ENCODE data around the gene CTNNBL1. TPM values are rescaled to one million over a fixed set of nuclear protein-coding genes. Genes with fewer than 3 reads are reported as not detected.

CTNNBL1 gene
- total RNA-seq, 1 experiment from 2014 or later = 55.4 TPM

DNA sequence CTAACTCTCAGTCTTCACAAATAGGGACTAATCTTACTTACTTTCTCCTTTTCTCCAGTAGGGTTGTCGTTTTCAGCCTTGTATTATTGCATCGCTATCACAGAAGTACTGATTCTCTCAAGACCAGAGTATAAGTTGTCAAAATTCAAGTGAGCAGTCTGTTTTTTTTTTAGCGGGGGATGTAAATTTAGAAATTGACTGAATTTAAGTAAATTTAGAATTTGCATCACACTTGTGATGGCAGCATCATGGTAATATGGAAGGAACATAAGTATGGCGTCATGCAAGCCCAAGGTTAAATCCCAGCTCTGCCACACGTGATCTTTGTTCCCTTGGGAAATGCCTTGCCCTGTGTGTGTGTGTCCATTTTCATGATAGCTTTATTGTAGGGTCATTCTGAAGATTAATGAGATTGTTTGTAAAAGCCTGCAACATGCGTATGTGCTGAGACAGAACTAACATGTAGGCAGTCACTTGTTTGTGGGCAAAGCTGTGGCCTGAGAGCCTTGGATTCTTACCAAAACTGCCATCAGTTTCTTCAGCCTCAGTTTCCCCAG is 156.3 kb downstream of the CTNNBL1 start (continued):
- TF ChIP-seq REST (IDR thresholded peaks at IDR 0.05; ENCODE audit: low read depth) = no peak
- no peak for TF ChIP-seq SIN3A (IDR thresholded peaks at IDR 0.05; ENCODE audit: low read depth)

GRCh38 chr20:37850724-37851355 is 157.0 kb downstream of the CTNNBL1 start:
- H3K9me2 ChIP-seq (ENCODE audit: insufficient read depth) = no peaks in the 10 kb centered on the region
- H3K9ac ChIP-seq (ENCODE audit: low read length) = no peak overlapping the region
- no peak for ATAC-seq
- H2AFZ ChIP-seq (ENCODE audit: low read depth, low read length, poor library complexity, severe bottlenecking) = no peak overlapping the region
- H3K4me3 ChIP-seq (replicated peaks in 1 of 2; ENCODE audit: low read depth in 1 of 2, low read length in 2 of 2) = no peak overlapping the region
- H3K4me2 ChIP-seq (ENCODE audit: low read length) = no peak overlapping the region
- H3K36me3 ChIP-seq (ENCODE audit: control insufficient read depth in 1 of 2, insufficient read depth in 2 of 2, low read length in 2 of 2) = peaks cover 0 to 4% of the 10 kb centered on the region in 2 experiments; a peak in 1 of 4 replicates
- no TSS peak for BruUV-seq (replicated peaks)
- TF ChIP-seq JUND (IDR thresholded peaks at IDR 0.05) (no peak), POLR2A (IDR thresholded peaks at IDR 0.05; ENCODE audit: borderline replicate concordance, extremely low read depth, insufficient read depth, insufficient read length) (no peak), ELF1 (IDR thresholded peaks at IDR 0.05; ENCODE audit: borderline replicate concordance, low read depth) (no peak), EZH2phosphoT487 (IDR thresholded peaks at IDR 0.05; ENCODE audit: borderline replicate concordance) (no peak), EGR1 (IDR thresholded peaks at IDR 0.05; ENCODE audit: low read depth) (no peak), RAD21 (IDR thresholded peaks at IDR 0.05; ENCODE audit: low read depth) (no peak), CEBPB (IDR thresholded peaks at IDR 0.05; ENCODE audit: low read depth) (no peak), ZNF274 (IDR thresholded peaks at IDR 0.05; ENCODE audit: low read depth, low read length) (no peak), REST (IDR thresholded peaks at IDR 0.05; ENCODE audit: low read depth) (no peak), CBX3 (IDR thresholded peaks at IDR 0.05; ENCODE audit: low read depth) (no peak), ATF3 (IDR thresholded peaks at IDR 0.05) (no peak), TCF7L2 (IDR thresholded peaks at IDR 0.05; ENCODE audit: borderline replicate concordance, extremely low read depth, insufficient read depth, insufficient read length) (no peak), EZH2 (IDR thresholded peaks at IDR 0.05) (no peak)
- TF ChIP-seq, protein P1, sequence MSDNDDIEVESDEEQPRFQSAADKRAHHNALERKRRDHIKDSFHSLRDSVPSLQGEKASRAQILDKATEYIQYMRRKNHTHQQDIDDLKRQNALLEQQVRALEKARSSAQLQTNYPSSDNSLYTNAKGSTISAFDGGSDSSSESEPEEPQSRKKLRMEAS (IDR thresholded peaks at IDR 0.05) = no peak
- no peak for DNase-seq (ENCODE audit: low read depth, low spot score)
- intact Hi-C loops (cut with micrococcal nuclease) = no loop called here
- H3K4me1 ChIP-seq (ENCODE audit: control insufficient read depth in 1 of 2, insufficient read depth in 2 of 2, low read length in 2 of 2) = no peaks in the 10 kb centered on the region
- POLR2A ChIA-PET = no interaction called here
- CTCF ChIA-PET = interaction anchor here (1.2 kb wide), 1 partner anchor 287 kb away, joined by 3 read pairs; no protein-coding TSS in a partner anchor
- no peaks in the 10 kb centered on the region for H4K20me1 ChIP-seq (ENCODE audit: insufficient read depth)
- RAD21 ChIA-PET (ENCODE audit: low non-redundant PET in 1 of 2, low total read pairs in 2 of 2, uncharacterized antibody in 2 of 2, unreplicated experiment in 2 of 2) = no interaction called here
- no peaks in the 10 kb centered on the region for H3K27me3 ChIP-seq (ENCODE audit: insufficient read depth, low read length)
- no peaks in the 10 kb centered on the region for H3K9me3 ChIP-seq (ENCODE audit: control insufficient read depth in 1 of 2, insufficient read depth in 1 of 2, low read depth in 1 of 2, low read length in 2 of 2)
- no peak overlapping the region for H3K27ac ChIP-seq (ENCODE audit: low read depth, low read length)
- no peaks in the 10 kb centered on the region for H3K79me2 ChIP-seq (ENCODE audit: insufficient read depth, low read length)

Data from HCT116 (cell line).